Measurements from ENCODE around the gene SCO2. TPM values are rescaled to one million over a fixed set of nuclear protein-coding genes. Genes with fewer than 3 reads are reported as not detected.

The SCO2 gene
- total RNA-seq, 6 experiments from 2014 or later, result 0.80 to 4.2 (median 2.5) TPM; not detected in 2

GRCh38 chr22:50530877-50531545 is 5.6 kb upstream of the SCO2 start:
- TF ChIP-seq, protein P1, sequence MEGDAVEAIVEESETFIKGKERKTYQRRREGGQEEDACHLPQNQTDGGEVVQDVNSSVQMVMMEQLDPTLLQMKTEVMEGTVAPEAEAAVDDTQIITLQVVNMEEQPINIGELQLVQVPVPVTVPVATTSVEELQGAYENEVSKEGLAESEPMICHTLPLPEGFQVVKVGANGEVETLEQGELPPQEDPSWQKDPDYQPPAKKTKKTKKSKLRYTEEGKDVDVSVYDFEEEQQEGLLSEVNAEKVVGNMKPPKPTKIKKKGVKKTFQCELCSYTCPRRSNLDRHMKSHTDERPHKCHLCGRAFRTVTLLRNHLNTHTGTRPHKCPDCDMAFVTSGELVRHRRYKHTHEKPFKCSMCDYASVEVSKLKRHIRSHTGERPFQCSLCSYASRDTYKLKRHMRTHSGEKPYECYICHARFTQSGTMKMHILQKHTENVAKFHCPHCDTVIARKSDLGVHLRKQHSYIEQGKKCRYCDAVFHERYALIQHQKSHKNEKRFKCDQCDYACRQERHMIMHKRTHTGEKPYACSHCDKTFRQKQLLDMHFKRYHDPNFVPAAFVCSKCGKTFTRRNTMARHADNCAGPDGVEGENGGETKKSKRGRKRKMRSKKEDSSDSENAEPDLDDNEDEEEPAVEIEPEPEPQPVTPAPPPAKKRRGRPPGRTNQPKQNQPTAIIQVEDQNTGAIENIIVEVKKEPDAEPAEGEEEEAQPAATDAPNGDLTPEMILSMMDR (IDR thresholded peaks at IDR 0.05), result no peak
- TF ChIP-seq POLR2A (IDR thresholded peaks at IDR 0.05), result peak; percentile 90
- Histone ChIP-seq H3K9me3 (no peaks in the 10 kb centered on the region), H3K36me3 (no peaks in the 10 kb centered on the region), H3K4me1 (peaks cover 0 to 14% (median 6%) of the 10 kb centered on the region in 4 donors), H3K27me3 (no peaks in the 10 kb centered on the region), H3K27ac (peak overlapping the region; percentile 94 to 98 (median 97)), H3K4me3 (peak overlapping the region; percentile 75 to 79 (median 76))
- intact Hi-C loops (cut with DNase I), result no loop called here
- DNase-seq (peak; percentile 94 to 97 (median 95)), ATAC-seq (peak; percentile 46 to 62 (median 58))
- WGBS (ENCODE audit: insufficient coverage, low coverage, low lambda C conversion rate, missing lambda C conversion rate), result 5% methylated on average over 7 of the region's 53 CpGs

DNA sequence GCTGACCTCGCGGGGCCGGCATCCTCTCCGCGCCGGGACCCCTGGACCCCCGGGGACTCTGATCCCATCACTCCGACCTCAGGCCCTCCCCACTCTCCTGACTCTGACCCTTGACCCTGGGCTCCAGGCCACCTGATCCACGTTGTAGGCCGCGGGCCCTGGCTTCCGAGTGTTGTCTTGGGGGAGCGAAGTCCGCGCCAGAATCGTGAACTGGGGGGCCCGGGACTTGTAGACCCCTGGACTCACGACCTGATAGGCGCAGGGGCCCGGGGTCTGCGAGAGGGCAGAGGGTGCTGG is 5.1 kb upstream of the SCO2 start:
- ATAC-seq, result peak; percentile 15 to 45 (median 42)
- no peaks in the 10 kb centered on the region for H3K9me3 ChIP-seq
- H3K36me3 ChIP-seq, result no peaks in the 10 kb centered on the region
- WGBS (ENCODE audit: insufficient coverage, low coverage, low lambda C conversion rate, missing lambda C conversion rate), result no CpG with 5 or more reads among the region's 21 CpGs
- H3K27me3 ChIP-seq, result no peaks in the 10 kb centered on the region
- intact Hi-C loops (cut with DNase I), result no loop called here
- peak overlapping the region; percentile 75 to 79 (median 76) for H3K4me3 ChIP-seq
- H3K4me1 ChIP-seq, result peaks cover 0 to 14% (median 6%) of the 10 kb centered on the region in 4 donors
- H3K27ac ChIP-seq, result peak overlapping the region; percentile 94 to 98 (median 97)
- TF ChIP-seq POLR2A (IDR thresholded peaks at IDR 0.05), result no peak
- TF ChIP-seq, protein P1 (IDR thresholded peaks at IDR 0.05), result no peak
- DNase-seq, result peak; percentile 85 to 90 (median 90)

GRCh38 chr22:50529897-50530579 is 4.6 kb upstream of the SCO2 start, which contains the start of gene TYMP:
TYMP (minus strand) TSS chr22:50530012; CDS start chr22:50529709, 303 bp downstream.
- Histone ChIP-seq H3K27me3 (no peaks in the 10 kb centered on the region), H3K9me3 (no peaks in the 10 kb centered on the region), H3K36me3 (no peaks in the 10 kb centered on the region), H3K4me3 (peak within 1 kb of the TSS; percentile 75 to 79 (median 76)), H3K27ac (peak within 1 kb of the TSS; percentile 94 to 98 (median 97)), H3K4me1 (peaks cover 0 to 14% (median 6%) of the 10 kb centered on the region in 4 donors)
- ATAC-seq (peak; percentile 32 to 57 (median 52)), DNase-seq (peak; percentile 93 to 97 (median 97))
- intact Hi-C loops (cut with DNase I), result loop anchor here in 1 of 2 donors (10.0 kb wide), 1 partner anchor 85 kb away; no protein-coding TSS in a partner anchor
- TF ChIP-seq, protein P1 (IDR thresholded peaks at IDR 0.05), result peak in 1 of 4 donors; percentile 9
- TF ChIP-seq POLR2A (IDR thresholded peaks at IDR 0.05), result peak; percentile 88
- 0% methylated on average over 11 of the region's 92 CpGs for WGBS (ENCODE audit: insufficient coverage, low coverage, low lambda C conversion rate, missing lambda C conversion rate)

DNA sequence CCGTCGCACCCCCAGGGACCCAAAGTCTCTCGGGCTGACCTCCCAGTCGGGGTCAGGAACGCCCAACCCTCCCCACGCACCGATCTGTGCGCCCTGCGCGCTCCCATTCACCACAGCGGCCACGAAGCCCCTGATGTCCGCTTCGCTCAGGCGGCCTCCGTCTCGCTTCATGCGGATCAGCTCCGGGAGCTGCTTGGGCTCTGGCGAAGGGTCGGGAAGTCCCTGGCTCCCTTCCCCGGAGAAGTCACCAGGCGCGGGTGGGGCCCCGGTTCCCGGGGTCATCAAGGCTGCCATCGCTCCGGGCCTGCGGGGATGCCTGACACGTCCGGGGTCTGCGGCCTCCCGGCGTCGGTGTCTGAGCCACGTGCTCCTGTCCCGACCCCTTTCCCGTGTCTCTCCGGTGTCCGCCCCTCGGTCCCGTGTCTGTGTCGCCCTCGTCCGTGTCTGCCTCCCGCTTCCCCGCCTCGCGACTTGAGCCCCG is 4.1 kb upstream of the SCO2 start:
- Histone ChIP-seq H3K9me3 (no peaks in the 10 kb centered on the region), H3K36me3 (no peaks in the 10 kb centered on the region), H3K4me3 (peak overlapping the region; percentile 75 to 79 (median 76)), H3K4me1 (peaks cover 0 to 20% (median 7%) of the 10 kb centered on the region in 4 donors), H3K27me3 (no peaks in the 10 kb centered on the region), H3K27ac (peak overlapping the region; percentile 94 to 98 (median 97))
- DNase-seq, result peak in 2 of 3 donors; percentile 71 to 79
- TF ChIP-seq, protein P1 (IDR thresholded peaks at IDR 0.05), result no peak
- TF ChIP-seq POLR2A (IDR thresholded peaks at IDR 0.05), result no peak
- intact Hi-C loops (cut with DNase I), result loop anchor here in 1 of 2 donors (10.0 kb wide), 1 partner anchor 85 kb away; no protein-coding TSS in a partner anchor
- WGBS (ENCODE audit: insufficient coverage, low coverage, low lambda C conversion rate, missing lambda C conversion rate), result 0% methylated on average over 9 of the region's 50 CpGs
- no peak for ATAC-seq

All from right lobe of liver (tissue), 6 donors.